NCI-H1930 (cell line): ENCODE data around the gene PTPN18.

Experiments used
- DNase-seq, 2 experiments: peaks; one replicate each; lab custom pipeline; 2025; lab: John Stamatoyannopoulos, UW

The PTPN18 gene

DNA sequence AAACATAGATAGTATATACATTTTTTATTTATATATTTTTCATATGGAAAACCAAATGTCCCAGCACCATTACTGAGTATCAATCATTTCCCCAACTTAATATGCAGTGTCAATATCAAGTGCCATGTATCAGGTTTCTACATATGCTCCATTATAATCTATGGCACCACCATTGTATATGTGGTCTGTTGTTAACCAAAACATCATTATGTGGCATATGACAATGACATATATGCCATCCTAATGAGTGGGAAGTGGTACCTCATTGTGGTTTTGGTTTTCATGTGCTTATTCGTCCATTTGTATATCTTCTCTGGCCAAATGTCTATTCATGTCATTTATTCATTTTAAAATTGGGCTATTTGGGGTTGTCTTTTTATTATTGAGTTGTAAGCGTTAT is 9.2 kb downstream of the PTPN18 start:
- no peak for DNase-seq

DNA sequence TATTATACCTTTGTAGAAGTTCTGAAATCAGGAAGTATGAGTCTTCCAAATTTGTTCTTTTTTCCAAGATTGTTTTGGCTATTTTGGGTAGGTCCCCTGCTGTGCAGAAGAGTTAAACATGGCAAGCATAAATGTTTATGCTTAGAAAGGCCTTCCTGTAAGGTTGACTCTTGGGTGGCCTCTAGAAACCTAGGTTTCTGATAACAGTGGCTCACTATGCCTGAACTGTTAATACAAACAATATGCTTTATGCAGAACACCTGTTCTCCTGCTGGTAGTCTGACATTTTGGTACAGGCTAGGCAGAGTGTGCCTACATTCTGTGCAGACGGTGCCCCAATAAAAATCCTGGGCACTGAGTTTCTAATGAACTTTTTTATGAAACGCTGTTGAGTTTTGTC is 10.1 kb downstream of the PTPN18 start:
- no peak for DNase-seq

DNA sequence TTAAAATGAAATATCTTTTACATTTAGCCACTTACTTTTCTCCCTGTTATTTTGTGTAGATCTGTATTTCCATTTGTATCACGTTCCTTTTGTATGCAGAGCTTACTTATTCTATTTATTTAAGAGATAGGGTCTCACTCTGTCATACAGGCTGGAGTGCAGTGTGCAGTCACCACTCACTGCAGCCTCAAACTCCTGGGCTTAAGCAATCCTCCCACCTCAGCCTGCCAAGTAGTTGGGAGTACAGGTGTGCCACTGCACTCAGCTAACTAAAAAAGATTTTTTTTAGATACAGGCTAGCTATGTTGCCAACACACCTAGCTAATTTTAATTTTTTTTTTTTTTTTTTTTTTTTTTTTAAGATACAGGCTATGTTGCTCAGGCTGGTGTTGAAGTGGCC is 10.9 kb downstream of the PTPN18 start:
- DNase-seq, result no peak

DNA sequence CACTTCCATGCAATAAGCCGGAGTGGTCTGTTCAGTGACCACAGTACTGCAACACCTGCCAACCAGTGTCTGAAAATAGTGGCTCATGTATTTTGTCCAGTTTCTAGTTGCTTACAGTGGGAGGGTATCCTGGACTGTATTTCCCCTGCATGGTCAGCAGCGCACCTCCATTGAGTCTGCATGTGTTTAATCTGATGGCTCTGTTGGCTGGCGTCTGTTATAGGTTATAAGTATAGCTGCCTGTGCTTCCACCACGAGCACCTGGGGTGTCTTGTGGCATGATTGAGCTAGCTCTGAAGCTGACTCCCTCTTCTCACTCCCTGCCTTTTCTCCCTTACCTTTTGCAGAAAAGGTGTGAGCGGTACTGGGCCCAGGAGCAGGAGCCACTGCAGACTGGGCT is 12.9 kb downstream of the PTPN18 start:
- no peak for DNase-seq

DNA sequence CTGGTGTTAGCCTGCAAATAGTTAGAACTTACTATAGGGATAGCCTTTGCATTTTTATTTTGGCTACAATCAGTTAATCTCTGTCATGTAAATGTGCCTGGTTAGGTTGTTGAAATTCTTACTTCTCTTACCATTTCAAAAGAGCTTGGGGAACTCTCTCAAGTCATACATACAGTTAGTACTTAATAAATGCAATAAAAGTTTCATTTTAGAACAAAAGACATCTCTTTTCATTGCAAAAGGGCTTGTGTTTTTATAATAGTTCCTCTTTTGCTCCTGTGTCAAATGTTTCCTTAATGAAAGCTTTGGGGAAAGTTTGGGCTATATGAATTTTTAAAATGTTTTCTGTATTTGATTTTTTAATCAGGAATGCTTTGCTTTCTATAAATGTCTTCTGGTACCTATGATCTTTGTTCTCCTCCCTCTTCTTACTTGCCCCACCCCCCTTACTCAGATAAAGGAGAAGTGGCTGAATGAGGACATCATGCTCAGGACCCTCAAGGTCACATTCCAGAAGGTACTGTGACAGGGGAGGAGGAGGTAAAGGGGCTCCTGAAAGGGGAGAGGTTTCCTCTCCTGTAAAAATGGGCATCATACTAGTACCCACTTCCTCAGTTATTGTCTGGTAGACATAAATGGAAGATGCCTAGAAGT is 13.6 kb downstream of the PTPN18 start:
- DNase-seq, result no peak

DNA sequence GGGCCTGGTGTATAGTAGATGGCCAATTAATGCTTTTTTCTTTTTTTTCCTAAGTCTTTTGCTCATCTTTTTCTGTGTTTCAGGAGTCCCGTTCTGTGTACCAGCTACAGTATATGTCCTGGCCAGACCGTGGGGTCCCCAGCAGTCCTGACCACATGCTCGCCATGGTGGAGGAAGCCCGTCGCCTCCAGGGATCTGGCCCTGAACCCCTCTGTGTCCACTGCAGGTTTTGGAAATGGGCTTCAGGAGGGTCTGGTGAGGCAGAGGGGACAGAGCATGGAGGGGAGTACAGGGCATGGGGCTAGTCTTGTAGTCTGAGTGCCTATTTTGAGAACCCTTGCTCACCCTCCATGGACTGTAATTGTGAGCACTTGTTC is 14.1 kb downstream of the PTPN18 start:
- DNase-seq, result no peak

DNA sequence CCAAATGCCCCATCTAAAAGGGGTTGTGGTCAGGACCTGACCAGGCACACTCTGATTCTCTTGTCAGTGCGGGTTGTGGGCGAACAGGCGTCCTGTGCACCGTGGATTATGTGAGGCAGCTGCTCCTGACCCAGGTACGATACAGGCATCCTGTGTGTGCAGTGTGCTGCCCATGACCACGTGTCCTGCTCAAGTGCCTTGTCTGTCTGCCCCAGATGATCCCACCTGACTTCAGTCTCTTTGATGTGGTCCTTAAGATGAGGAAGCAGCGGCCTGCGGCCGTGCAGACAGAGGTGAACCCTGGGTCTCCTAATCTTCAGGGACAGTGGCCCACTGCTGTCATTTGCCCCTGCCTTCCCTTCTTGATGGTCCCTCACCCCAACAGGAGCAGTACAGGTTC is 14.6 kb downstream of the PTPN18 start:
- no peak for DNase-seq

DNA sequence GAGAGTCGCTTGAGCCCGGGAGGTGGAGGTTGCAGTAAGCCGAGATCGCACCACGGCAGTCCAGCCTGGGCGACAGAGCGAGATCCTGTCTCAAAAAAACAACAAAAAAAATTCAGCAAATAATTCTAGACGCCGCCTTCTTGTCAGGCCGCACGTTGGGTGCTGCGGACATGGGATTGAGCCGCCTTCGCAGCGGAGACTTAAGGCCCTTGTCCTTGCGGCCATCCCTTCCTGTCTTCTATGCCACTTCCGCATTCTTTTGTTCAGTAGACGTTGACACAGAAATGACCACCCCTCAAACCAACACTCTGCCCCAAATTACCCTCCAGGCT is 15.8 kb downstream of the PTPN18 start:
- no peak for DNase-seq

DNA sequence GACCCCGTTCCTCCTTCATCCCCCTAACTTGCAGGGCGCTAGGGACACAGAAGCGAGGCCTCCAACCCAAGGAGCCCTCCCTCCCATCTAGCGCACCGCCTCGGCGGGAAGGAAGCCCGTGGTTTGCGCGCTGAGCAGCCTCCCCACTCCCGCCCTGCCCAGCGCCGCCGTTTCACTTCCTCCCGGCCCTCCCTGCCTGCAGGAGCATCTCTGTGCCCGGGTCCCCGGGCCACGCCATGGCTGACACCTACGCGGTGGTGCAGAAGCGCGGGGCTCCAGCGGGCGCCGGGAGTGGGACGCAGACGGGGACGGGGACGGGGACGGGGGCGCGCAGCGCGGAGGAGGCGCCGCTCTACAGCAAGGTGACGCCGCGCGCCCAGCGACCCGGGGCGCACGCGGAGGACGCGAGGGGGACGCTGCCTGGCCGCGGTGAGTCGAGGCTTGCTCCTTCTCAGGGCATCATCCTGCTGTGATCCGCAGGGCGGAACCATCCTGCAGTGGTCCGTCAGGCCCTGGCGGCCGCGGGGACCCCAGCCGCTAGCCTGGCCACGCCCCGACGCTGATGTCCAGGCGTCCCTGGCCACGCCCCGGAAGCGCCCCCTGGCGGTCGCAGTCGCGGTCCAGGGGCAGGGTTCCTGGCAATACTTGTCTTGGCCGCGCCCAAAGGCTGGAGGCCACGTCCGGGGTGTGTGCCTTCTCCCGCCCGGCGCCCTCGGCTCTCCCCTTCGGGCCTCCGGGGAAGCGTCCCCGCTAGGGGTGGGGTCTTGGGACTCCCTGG is 16.4 kb downstream of the PTPN18 start:
- peak; percentile 66 to 89 for DNase-seq

DNA sequence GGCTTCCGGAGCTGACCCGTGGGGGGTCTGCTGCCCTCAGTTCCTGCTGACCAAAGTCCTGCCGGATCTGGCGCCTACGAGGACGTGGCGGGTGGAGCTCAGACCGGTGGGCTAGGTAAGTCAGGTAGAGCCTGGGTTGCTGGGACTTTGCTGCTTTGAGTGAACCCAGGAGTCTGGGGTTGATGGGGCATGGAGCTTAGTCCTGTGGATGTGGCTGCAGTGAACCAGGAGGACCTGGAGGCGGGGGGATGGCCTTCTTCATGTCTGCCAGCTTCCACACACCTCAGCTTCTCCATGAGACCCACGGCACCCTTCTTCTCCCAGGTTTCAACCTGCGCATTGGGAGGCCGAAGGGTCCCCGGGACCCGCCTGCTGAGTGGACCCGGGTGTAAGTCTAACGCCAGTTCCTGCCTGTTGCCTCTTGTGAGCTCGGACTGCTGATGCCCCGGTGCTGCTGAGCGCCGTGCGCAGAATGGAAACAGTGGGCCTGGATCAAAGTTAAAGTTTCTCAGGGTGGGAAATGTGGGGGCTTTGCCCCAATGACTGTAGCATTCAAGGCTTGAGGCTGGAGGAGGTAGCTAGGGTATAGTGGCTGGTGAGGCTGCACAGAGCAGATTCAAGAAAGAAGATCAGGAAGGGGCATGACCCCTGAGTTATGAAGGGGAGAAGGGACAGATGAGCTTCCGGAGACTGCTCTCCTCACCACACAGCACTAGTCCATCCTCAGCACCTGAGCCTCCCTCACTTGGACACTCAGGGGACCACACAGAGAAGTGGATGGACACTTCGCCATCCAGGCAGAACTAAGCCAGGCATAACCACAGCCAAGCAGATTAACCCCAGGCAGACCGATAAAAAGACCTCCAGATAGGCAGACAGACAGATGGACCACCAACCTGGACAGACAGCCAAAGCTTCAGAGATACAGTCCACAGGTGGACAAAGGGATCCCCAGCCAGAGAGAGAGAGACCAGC is 17.3 kb downstream of the PTPN18 start:
- DNase-seq, result no peak

DNA sequence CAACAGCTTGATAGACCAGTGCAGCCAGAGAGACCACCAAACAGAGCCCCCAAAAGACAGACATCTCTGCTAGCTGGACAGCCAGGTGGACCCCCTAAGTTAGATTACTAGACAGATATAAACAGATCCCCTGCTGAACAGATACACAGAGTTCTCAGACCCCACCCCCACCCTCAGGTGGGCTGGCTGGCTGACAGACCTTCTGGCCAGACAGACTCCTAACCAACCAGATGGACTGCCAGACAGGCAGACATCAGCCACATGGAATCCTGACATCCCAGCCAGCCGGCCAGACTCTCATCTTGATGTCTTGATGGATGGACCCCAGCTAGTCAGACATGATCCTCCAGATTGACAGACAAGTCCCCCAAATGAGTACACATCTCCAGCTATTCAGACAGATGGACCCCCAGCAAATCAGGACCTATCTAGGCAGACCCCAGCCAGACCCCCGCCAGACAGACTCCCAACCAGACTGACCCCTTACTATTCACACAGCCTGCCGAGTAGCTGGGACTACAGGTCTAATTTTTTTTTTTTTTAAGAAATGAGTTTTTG is 18.0 kb downstream of the PTPN18 start:
- no peak for DNase-seq

DNA sequence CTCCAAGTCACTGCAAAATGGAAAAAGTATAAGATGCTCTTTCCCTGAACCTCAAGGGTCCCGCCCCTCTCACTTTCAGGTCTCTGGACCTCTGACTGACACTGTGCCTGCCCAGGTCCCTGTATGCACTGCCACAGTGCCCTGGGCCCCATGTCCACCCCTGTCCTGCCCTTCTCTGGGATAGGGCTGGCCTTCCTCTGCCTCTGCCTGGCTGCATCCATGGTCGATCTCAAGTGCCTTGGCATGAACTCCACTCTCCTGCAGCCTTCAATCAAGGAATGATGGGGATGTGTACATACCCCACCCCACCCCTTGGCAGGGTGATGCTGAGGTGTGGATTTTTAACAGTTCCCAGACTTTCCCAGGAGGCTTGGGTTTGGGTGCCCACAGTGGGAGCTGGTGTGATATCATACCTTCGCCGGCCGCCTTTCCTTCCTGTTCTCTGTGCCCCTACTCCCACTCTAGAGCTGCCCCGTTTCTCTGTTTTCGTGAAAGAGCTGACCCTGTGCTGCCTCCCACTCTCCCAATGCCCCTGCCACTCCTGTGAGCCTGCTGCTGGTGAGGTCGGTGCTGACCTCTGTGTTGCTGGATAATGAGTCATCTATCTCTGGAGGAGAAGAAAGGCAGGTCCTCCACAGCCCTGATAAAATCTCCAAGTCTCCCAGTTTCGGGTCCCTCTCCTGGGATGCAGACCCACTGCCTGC is 18.9 kb downstream of the PTPN18 start:
- DNase-seq, result no peak

DNA sequence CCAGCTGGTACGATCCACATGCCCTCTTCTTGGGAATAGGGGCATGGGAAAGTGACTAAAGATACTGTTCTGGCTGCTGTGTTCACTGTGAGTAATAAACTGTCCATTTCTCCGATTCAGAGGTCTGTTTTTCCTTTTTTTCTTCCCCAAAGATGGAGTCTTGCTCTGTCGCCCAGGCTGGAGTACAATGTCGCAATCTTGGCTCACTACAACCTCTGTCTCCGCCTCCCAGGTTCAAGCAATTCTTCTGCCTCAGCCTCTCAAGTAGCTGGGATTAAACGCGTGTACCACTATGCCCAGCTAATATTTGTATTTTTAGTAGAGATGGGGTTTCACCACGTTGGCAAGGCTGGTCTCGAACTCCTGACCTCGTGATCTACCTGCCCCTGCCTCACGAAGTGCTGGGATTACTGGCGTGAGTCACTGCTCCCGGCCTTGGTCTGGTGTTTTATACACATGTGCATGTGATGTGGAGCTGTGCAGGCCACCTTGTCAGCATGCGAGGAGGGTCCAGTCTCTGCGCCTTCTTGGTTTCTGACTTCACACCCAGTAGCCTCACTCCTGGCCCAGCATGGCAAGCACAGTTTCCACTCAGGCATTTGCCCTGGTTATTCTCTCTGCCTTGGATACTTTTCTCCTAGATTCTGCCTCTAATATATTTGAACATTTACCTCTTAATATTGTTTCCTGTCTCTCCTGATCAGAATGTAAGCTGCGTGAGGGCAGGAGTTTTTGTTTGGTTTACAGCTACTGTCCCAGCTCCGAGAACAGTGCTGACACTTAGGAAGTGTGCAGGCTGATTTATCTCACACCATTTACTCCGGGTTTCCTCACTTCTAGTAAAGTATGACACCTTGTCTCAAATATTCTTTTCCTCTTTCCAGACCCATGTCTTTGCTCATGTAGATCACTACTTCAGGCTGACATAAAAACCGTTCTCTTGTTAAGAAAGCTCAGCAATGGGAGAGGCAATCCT is 19.7 kb downstream of the PTPN18 start:
- no peak for DNase-seq

DNA sequence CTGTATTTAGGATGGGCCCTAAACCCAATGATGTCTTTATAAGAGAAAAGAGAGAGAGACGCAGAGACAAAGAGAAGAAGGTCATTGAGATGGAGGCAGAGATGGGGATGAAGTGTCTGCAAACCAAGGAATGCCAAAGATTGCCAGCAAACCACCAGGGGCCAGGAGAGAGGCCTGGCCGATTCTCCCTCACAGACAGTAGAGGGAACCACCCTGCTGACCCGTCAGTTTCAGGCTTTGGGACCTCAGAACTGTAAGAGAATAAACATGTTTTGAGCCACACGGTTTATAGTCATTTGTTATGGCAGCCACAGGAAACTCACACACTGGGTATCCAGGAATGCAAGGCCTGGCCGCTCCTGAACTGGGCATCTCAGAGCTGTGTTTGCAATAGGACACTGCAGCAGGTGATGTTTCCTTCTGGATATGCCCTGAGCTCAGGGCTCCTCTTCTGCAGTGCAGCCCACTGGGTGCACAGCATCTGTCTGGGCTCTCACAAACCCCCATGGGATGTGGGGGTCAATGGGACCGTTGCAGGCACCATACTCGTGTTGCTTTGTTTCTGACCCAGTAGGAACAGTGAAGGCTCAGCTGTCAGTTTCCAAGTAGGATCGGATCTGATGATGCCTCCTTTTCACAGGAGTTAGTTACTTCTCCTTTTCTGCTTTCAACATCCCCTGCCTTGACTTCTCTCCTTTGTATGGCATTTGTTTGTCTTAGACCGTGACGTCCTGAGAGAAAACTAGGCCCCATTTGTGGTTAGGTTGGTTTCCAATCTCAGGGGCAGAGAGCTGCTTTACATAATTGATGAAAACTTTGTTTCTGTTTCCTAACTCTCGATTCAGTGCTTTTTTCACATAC is 20.8 kb downstream of the PTPN18 start:
- no peak for DNase-seq

DNA sequence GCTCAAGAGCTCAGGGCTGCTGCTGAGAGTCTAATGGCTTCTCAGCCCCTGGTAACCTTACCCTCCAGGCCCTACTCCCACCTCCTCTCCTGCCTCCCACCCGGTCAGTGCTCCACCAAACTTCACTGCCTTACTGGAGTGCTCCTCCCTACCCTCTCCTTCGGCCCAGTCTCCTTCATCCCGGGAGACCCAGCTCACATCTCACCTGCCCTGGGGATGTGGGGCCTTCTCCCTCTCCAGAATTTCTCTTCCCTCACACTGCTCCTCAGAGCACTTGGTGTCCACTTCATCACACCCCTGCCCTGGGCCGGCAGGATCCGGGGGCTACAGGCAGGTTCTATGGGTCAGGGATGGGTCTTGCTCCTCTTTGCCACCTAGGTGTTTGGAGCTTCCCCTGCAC is 21.6 kb downstream of the PTPN18 start:
- DNase-seq, result no peak

DNA sequence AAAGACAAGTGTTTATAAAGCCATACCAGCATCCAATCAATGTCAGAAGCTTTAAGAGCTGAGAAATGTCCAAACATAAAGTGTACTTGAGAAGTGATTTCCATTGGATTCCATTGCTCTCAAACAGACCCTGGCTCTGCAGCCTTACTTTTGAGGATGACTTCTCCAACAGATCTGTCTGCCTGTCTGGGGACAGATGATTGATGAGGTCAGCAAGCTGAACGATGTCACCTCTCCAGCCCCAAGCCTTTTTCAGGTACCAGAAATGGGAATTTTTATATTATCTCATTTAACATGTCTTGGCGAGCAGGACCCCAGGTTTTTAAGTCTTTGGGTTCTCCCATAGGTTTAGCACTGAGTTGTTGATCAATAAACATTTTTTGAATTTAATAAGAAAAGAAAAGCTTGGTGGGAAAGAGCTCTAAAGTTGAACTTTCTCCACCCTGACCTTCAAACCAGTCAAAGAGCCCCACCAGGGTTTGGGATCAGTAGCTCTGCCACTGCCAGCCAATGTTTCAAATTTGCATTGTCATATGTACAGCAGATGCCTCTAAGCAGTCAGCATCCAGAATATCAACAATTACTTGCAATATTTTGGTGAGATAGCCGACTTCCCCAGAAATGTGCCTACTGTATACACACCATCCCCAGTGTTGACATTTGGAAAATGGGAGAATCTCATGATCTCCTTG is 22.5 kb downstream of the PTPN18 start:
- no peak for DNase-seq

DNA sequence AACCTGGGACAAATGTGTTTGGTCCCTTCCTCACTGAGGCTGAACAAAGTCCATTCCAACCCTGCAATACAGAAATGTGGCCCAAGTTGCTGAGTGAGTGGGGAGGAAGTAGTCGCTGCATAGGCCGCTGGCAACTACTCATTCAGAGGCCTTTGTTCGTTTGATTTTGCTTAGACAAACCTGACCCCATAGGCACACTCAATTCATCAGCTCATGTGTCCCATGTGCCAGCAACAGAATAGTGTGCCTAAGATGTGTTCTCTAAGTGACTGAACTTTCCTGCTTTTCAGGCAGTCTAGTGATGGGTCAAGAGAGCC is 23.0 kb downstream of the PTPN18 start:
- no peak for DNase-seq

DNA sequence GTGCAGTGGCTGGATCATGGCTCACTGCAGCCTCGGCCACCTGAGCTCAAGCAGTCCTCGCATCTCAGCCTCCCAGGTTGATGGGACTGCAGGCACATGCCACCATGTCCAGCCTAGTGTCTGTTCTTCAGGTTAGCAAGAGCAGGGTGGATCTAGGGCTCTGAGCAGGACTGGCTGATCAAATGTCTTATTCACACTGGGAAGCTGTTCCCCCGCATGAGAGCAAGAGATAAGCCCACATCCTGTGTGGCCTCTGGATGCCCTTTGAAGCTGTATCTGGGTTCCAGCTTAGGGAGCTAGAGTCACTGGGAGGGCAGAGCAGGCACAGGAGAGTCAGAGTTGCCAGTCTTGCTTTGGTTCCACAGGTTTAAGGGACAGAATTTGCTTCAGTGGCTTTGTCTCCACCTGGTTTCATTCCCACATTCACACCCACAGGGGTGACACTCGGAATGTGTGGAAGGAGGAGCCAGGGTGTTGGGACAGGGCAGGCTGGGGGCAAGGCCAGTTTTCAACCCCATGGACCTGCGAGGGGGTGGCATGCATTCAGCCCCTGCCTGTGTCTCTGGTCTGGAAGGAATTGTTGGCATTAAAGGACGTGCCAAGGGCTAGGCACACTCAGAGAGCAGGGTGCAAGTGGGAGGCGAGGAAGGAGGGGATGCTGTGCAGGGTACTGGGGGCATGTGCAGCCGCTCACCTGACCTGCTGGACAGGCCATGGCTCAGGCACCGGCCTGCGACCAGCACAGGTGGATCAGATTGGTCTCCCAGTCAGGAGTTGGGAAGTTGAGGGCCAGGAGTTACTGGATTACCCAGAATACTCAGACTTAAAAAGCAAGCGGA is 24.5 kb downstream of the PTPN18 start:
- DNase-seq, result no peak
